ENCODE measurements around the gene PHLPP1.

GRCh38 chr18:62990653-62991052 lies 275.3 kb downstream of the PHLPP1 start:
- TF ChIP-seq, protein P1, sequence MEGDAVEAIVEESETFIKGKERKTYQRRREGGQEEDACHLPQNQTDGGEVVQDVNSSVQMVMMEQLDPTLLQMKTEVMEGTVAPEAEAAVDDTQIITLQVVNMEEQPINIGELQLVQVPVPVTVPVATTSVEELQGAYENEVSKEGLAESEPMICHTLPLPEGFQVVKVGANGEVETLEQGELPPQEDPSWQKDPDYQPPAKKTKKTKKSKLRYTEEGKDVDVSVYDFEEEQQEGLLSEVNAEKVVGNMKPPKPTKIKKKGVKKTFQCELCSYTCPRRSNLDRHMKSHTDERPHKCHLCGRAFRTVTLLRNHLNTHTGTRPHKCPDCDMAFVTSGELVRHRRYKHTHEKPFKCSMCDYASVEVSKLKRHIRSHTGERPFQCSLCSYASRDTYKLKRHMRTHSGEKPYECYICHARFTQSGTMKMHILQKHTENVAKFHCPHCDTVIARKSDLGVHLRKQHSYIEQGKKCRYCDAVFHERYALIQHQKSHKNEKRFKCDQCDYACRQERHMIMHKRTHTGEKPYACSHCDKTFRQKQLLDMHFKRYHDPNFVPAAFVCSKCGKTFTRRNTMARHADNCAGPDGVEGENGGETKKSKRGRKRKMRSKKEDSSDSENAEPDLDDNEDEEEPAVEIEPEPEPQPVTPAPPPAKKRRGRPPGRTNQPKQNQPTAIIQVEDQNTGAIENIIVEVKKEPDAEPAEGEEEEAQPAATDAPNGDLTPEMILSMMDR (conservative IDR thresholded peaks at IDR 0.05; ENCODE audit: low read length) = no peak
- TF ChIP-seq EZH2phosphoT487 (IDR thresholded peaks at IDR 0.05; ENCODE audit: borderline replicate concordance) = no peak
